Stimulated activated CD8-positive, alpha-beta memory T cell treated with anti-CD3 and anti-CD28 coated beads, Interleukin-4, amount 100 ng/mL, for 4 hours (primary cell): ENCODE data around the gene LPCAT1.
"Not testable (repeated sequence)": the region's sequence is repeated elsewhere in the genome, so short reads cannot be mapped to it uniquely, and the experiment has no call there.

ENCODE experiments used
- DNase-seq, 2 donors: peaks; one replicate each; pipeline ENCODE4 v3.0.0-alpha.2; 2020; ENCODE audit warnings: low read depth in 2 of 2, low spot score in 1 of 2

Gene LPCAT1

DNA sequence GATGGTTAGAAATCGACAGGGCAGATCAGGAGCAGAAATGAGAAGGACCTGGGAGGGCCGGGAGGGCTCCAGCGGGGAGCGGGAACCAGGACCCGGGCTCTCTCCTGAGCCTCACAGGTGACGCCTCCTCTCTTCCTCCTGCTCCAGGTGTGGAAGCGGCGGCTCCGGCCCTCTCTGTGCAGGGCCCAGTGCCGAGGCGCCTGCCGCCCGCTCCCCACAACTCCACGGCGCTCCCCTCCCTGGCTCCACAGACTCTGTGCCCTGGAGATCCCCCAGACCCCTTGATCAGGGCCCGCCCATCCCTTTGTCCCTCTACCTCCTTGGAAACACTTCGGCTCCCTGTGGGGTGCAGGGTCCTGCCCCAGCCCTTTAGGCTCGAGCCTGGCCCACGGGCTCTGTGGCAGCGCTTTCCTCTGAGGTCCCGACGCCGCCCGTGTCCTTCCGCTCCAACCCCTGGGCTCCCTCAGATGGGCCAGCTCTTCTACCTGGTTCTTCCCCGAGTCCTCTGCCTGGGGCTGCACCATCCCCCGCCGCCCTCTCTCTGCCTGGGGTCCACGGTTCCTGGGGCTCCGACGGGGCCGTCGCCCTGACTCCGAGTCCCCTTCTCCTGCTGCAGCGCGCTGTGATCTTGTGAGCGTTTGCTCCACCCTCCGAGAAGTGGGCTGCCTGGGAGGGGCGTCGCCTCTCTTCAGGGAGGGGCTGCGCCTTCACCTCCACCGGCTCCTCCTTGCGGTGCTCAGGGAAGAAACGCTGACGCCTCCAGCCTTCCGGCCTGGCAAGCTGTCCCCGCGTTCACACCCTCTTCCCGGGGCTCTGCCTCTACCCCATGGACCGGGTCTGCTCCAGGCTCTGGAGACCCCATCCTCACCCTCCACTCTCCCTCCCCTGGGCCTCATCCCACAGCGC lies 56.2 kb downstream of the LPCAT1 start:
- no peak for DNase-seq

- no peak for DNase-seq
Observed at GRCh38 chr5:1466631-1467265, 57.0 kb downstream of the LPCAT1 start.

GRCh38 chr5:1465966-1466471 lies 57.7 kb downstream of the LPCAT1 start:
- DNase-seq, result no peak

DNA sequence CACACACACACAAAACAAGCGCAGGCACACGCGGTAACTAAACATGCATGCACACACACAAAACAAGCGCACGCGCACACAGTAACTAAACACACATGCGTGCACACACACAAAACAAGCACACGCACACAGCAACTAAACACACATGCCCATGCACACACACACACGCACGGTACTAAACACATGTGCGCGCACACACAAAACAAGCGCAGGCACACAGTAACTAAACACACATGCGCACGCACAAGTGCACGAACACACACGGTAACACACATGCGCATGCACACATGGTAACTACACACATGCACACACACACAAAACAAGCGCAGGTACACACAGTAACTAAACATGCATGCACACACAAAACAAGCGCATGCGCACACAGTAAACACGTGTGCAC lies 58.6 kb downstream of the LPCAT1 start:
- no peak for DNase-seq

- DNase-seq, result no peak
Observed at GRCh38 chr5:1464511-1464910, 59.2 kb downstream of the LPCAT1 start.

GRCh38 chr5:1464096-1464446 lies 59.7 kb downstream of the LPCAT1 start:
- DNase-seq, result no peak

DNA sequence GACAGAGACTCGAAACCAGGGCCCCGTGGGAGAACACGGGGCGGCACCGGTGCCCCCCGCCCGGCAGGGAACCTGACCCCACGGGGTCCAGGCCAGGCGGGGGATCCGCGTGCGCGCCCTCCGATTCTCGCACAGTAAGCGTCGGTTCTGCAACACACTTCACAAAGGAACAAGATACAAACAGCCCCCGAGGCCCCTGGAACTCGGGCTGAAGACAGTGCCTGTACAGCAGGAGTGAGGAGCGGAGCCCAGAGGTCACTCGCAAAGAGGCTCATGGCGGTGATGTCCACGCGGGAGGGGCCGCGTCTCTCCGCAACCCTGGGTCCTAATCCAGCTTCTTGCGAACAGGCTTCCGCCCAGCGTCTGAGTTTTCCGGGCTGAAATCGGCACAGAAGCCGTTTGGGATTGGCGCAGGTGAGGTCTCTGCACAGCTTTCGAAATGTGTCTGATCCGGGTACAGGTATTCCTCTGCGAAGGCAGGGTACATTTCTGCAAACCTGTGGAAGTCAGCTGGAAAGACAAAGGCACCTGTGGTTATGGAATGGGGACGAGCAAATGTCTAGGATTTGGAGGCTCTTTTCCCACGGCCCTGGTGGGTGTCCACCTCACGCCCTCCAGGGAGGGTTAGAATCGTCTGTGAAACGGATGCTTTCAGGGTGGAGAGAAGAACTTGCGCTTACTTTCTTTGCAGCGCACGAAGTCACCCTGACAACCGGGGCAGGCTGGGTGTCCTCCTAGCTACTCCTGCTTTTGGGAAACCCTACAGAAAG lies 60.2 kb downstream of the LPCAT1 start:
- DNase-seq, result no peak

DNA sequence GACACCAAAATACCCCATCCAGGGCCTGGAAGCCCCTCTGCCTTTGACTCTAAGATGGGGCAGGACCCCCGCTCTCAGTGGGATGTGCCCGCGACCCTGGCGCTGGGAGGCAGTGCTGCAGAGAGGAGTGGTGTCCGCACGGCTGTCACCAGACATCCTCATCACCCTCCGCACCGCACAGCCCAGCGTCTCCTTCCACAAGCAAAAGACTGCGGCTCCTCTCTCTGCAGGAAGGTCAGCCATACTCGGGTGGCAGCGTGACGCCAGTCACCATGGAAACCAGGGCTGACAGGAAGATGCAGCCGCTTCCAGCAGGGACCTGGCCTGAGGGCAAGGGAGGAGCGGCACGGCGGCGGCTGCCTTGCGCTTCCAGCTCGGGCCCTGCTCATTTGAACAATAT lies 61.4 kb downstream of the LPCAT1 start:
- DNase-seq, result no peak

- no peak for DNase-seq
Observed at GRCh38 chr5:1461396-1461795, 62.4 kb downstream of the LPCAT1 start.

DNA sequence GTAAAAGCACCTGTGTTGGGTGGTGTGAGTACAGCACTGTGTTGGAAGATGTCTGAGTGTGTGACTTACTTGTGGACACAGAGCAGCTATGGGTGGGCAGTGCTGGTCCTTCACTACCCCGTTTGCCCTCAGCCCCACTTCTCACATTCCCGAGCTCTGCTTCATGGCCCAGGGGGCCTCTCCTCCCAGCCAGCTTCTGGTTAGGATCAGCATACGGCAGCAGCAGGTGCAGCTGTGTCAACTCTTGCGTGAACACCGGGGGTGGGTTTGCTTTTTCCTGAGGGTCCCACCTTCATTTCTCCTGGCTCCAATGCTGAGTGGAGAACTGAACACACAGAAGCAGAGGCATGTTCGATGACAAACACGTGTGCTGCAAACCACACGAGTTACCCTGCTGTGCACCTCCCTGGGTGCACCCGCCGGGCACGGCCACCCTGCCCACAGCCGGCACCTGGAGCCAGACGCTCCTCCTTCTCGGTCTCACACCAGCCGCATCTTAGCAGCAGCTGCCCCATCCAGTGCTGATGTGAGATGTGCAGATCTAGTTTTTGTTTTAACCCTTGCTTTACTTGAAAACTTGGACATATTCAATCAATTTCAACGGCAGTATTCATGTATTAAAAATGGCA lies 63.6 kb downstream of the LPCAT1 start:
- no peak for DNase-seq

DNA sequence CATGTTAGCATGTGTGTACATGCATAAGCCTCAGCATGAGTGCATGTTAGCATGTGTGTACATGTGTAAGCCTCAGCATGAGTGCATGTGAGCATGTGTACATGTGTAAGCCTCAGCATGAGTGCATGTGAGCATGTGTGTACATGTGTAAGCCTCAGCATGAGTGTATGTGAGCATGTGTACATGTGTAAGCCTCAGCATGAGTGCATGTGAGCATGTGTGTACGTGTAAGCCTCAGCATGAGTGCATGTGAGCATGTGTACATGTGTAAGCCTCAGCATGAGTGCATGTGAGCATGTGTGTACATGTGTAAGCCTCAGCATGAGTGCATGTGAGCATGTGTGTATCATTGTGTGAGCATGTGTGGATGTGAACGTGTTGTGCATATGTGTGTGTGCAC lies 64.3 kb downstream of the LPCAT1 start:
- not testable (repeated sequence) for DNase-seq

DNA sequence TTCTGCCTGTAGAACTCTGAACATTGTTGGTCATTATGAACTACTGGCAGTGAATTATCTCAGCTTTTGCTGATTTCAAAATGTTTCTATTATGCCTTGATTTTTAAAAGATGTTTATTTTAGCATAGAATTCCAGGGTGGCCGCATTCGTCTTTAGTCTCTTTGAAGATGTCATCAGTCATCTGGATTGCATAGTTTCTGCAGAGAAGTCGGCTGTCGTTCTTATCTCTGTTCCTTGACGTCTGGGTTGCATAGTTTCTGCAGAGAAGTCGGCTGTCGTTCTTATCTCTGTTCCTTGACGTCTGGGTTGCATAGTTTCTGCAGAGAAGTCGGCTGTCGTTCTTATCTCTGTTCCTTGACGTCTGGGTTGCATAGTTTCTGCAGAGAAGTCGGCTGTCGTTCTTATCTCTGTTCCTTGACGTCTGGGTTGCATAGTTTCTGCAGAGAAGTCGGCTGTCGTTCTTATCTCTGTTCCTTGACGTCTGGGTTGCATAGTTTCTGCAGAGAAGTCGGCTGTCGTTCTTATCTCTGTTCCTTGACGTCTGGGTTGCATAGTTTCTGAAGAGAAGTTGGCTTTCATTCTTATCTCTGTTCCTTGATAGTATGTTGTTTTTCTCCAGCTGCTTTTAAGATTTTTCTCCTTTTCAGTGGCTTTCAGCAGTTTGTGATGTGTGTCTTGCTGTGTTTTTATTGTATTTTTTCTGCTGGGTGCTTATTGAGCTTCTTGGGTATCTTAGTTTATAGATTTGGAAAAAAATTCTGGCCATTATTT lies 67.5 kb downstream of the LPCAT1 start:
- not testable (repeated sequence) for DNase-seq

GRCh38 chr5:1453613-1454012 lies 70.1 kb downstream of the LPCAT1 start:
- no peak for DNase-seq

DNA sequence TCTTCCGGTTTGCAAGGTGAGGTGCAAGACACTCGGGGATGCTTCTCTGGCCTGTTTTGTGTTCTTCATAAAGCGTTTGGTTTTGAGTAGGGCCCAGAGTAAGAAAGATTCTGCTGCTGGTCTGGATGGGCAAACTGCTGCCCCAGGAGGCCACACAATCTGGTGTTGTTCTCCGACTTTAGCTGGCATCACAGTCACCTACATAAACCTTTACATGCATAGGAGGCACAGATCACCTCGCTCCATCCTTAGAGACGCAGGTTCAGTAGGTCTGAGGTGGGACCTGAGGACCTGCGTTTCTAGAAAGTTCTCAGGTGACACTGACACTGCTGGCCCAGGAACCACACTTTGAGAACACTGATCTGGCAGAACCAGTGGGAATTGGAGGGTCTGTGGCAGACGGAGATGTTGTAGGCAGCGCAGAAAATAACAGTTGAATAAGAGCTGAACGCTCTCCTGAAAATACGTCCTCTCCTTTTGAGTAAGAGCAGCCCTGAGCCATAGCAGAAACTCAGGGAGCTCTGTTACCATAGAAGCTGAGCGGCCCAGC lies 74.6 kb downstream of the LPCAT1 start:
- no peak for DNase-seq

DNA sequence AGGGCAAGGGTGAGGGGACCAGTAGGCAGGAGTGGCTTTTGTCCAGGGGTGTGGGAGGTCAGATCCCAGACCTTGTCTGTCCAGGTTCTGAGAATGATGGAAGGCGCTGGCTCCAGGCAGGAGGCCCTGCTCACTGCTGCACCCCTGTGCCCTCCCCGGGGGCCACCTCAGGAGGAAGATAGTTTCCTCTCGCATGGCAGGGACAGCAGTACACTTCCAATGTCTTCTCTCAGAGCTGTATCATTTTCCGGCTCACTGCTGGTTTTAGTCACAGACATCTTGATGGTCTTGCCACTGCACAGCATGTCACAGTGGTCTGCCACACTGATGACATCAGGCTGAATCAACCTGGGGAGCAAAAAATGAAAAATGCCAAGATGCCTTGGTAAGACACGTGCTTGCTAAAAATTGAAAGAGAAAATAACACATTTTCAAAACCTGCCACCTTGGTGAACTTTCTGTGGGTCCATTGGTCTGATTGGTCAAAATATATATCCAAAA lies 75.2 kb downstream of the LPCAT1 start:
- no peak for DNase-seq

GRCh38 chr5:1447671-1448361 lies 75.9 kb downstream of the LPCAT1 start:
- no peak for DNase-seq

DNA sequence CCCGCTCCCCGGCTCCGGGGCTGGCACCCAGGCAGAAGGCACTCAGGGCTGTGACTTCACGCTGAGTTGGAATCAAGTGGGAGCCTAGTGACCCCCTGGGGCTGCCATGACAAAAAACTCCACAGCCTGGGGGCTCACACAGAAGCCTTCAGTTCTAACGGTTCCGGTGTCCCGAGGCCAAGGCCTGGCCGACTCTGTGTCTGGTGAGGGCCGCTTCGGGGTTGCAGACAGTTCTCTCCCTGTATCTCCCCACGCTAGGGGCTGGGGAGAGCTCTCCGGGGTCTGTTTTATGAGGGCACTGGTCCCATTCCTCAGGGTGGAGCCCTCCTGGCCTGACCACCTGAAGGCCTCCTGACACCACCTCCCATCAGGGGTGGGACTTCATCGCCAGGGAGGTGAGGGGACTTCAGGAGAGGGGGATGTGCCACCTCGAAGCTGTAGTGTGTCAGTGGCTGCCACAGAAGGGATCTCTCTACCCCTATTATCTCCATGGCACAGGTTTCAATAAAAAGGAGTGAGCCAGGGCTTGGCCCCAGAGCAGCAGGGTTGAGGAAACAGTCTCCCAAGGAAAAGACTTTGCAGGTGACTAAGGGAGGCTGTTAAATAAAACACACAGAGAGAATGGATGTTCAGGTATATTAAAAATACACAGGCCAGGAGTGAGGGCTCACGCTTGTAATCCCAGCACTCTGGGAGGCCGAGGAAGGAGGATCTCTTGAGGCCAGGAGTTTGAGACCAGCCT lies 77.0 kb downstream of the LPCAT1 start:
- no peak for DNase-seq

DNA sequence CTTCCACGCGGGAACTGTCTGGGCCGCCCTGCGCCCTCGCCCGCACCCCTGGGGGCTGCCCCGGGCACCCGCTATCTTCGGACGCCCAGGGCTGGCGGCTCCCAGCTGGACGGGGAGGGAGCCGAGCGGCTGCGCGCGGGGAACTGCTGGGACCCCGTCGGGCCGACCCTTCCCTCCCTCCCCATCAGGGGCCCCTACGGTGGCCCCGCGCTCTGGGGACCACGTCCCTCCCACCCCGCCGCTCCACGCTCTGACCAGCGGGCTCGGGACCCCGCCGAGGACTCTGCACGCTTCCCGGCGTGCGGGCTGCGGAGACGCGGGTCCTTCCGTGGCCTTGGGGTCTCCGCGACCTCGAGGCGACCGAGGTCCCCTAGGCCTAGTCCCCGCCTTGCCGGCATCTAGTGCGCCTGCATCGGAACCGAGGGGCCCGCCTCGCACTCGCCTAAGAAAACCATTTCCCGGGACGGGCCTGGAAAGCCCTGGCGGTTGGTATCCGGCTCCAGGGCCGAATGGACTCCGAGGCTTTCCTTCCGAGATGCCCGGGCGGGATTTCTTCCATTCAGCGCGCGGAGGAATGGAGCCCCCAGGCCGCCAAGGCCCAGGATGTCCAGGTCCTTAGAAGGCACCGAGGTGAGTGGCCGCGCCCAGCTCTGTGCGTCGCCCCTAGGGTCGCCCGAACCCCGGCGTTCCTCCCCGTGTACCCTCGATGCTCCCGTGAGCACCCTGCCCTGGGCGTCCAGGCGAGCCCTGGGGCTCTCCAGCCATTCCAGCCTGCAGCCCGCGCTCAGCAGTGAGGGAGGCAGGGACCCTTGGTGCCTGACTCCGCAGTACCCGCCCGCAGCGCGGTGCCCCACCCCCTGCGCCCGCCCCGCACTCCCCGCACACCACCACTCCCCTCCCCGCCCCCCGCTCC lies 77.8 kb downstream of the LPCAT1 start:
- DNase-seq, result no peak
